Activated B cell treated with CpG ODN at 0.5 μM for 24 hours (primary cell): ENCODE results near the gene TPCN1. TPM values are rescaled to one million over a fixed set of nuclear protein-coding genes. Genes with fewer than 3 reads are reported as not detected.

Experiments
- ATAC-seq: fragments of 200-7000 bp; cut with Tn5 transposase; one replicate; pipeline ENCODE4 v1.10.0; 2021; ENCODE audit warnings: low read depth, mild to moderate bottlenecking, moderate library complexity
- CTCF ChIA-PET: fragments of 350-600 bp; sonication (Branson Sonifier 250); formaldehyde crosslinking; loops from one replicate; lab custom pipeline; 2021; ENCODE audit warnings: antibody characterized with exemption; lab: Charles Lee
- POLR2A ChIA-PET: fragments of 350-600 bp; sonication (Branson Sonifier 250); formaldehyde crosslinking; loops from one replicate; lab custom pipeline; 2021; ENCODE audit warnings: antibody characterized with exemption; lab: Charles Lee
- DNase-seq: peaks from one replicate; pipeline ENCODE4 v3.0.0; 2022
- H3K27ac Mint-ChIP-seq: one replicate; pipeline ENCODE4 v1.8.0; 2020; ENCODE audit warnings: mixed read lengths
- H3K27me3 Mint-ChIP-seq: one replicate; pipeline ENCODE4 v1.8.0; 2021; ENCODE audit warnings: mixed read lengths
- H3K36me3 Mint-ChIP-seq: one replicate; pipeline ENCODE4 v1.8.0; 2021; ENCODE audit warnings: low read depth, mixed read lengths
- H3K4me1 Mint-ChIP-seq: one replicate; pipeline ENCODE4 v1.8.0; 2021; ENCODE audit warnings: mixed read lengths
- H3K4me3 Mint-ChIP-seq: one replicate; pipeline ENCODE4 v1.8.0; 2020; ENCODE audit warnings: mild to moderate bottlenecking, mixed read lengths
- H3K9me3 Mint-ChIP-seq: one replicate; pipeline ENCODE4 v1.8.0; 2020; ENCODE audit warnings: mixed read lengths
- CTCF ChIP-seq: fragments of 200-600 bp; IDR thresholded peaks from one replicate; pipeline ENCODE4 v1.8.0; 2022; ENCODE audit warnings: antibody characterized with exemption, mild to moderate bottlenecking
- intact Hi-C: fragments of 100-400 bp; cut with micrococcal nuclease; formaldehyde crosslinking; loops from one replicate; pipeline ENCODE4 v1.15.1; 2024
- total RNA-seq: library from RNA; stranded (reverse); gene quantifications from 2 replicates; pipeline ENCODE4 v1.2.3, GENCODE V29; 2022

TPCN1 gene
- total RNA-seq, 1 donor from 2014 or later, result 126 TPM

- peaks cover 54% of the 10 kb centered on the region for H3K36me3 Mint-ChIP-seq
- H3K9me3 Mint-ChIP-seq, result no peaks in the 10 kb centered on the region
- peak overlapping the region; percentile 1 for H3K4me3 Mint-ChIP-seq
- no peaks in the 10 kb centered on the region for H3K27me3 Mint-ChIP-seq
- no peak for DNase-seq
- no peak for TF ChIP-seq CTCF
- CTCF ChIA-PET, result no interaction called here
- POLR2A ChIA-PET, result interaction anchor here (0.7 to 13.6 kb wide), 4 partner anchors 10 to 32 kb away, joined by 5 to 267 read pairs (median 6); partner anchors contain the start of gene TPCN1
- H3K4me1 Mint-ChIP-seq, result peaks cover 62% of the 10 kb centered on the region
- intact Hi-C loops, result no loop called here
- H3K27ac Mint-ChIP-seq, result peak overlapping the region; percentile 48
- ATAC-seq, result no peak
Observed at GRCh38 chr12:113239811-113240331, 18.6 kb downstream of the TPCN1 start.

GRCh38 chr12:113240395-113240794 lies 19.1 kb downstream of the TPCN1 start:
- CTCF ChIA-PET, result interaction anchor here (1.0 kb wide), 1 partner anchor 43 kb away, joined by 3 read pairs; no protein-coding TSS in a partner anchor
- peaks cover 50% of the 10 kb centered on the region for H3K36me3 Mint-ChIP-seq
- no peaks in the 10 kb centered on the region for H3K9me3 Mint-ChIP-seq
- peak overlapping the region; percentile 48 for H3K27ac Mint-ChIP-seq
- peaks cover 60% of the 10 kb centered on the region for H3K4me1 Mint-ChIP-seq
- no peak for TF ChIP-seq CTCF
- intact Hi-C loops, result no loop called here
- DNase-seq (no peak), ATAC-seq (peak; percentile 71)
- POLR2A ChIA-PET, result interaction anchor here (0.5 to 13.6 kb wide), 5 partner anchors 10 to 118 kb away, joined by 3 to 267 read pairs (median 6); partner anchors contain the start of gene TPCN1
- H3K27me3 Mint-ChIP-seq, result no peaks in the 10 kb centered on the region
- peak overlapping the region; percentile 1 for H3K4me3 Mint-ChIP-seq

- ChIA-PET CTCF (interaction anchor here (1.0 kb wide), 1 partner anchor 44 kb away, joined by 3 read pairs; no protein-coding TSS in a partner anchor), POLR2A (interaction anchor here (2.1 to 13.6 kb wide), 2 partner anchors 20 to 33 kb away, joined by 5 to 267 read pairs; partner anchors contain the start of gene TPCN1)
- DNase-seq (no peak), ATAC-seq (no peak)
- Mint-ChIP-seq H3K9me3 (no peaks in the 10 kb centered on the region), H3K36me3 (peaks cover 51% of the 10 kb centered on the region), H3K27ac (peak overlapping the region; percentile 48), H3K27me3 (no peaks in the 10 kb centered on the region), H3K4me1 (peaks cover 52% of the 10 kb centered on the region), H3K4me3 (no peak overlapping the region)
- intact Hi-C loops, result no loop called here
- TF ChIP-seq CTCF, result no peak
Observed at GRCh38 chr12:113241191-113242025, 20.1 kb downstream of the TPCN1 start.

- Mint-ChIP-seq H3K4me1 (peaks cover 46% of the 10 kb centered on the region), H3K27me3 (no peaks in the 10 kb centered on the region), H3K9me3 (no peaks in the 10 kb centered on the region), H3K27ac (no peak overlapping the region), H3K36me3 (peaks cover 54% of the 10 kb centered on the region), H3K4me3 (no peak overlapping the region)
- CTCF ChIA-PET, result no interaction called here
- no peak for TF ChIP-seq CTCF
- intact Hi-C loops, result no loop called here
- ATAC-seq (no peak), DNase-seq (no peak)
- POLR2A ChIA-PET, result no interaction called here
Observed at GRCh38 chr12:113242026-113242418, 20.8 kb downstream of the TPCN1 start.

- POLR2A ChIA-PET, result no interaction called here
- peaks cover 41% of the 10 kb centered on the region for H3K4me1 Mint-ChIP-seq
- no peak overlapping the region for H3K4me3 Mint-ChIP-seq
- H3K27ac Mint-ChIP-seq, result no peak overlapping the region
- TF ChIP-seq CTCF, result no peak
- CTCF ChIA-PET, result no interaction called here
- no peaks in the 10 kb centered on the region for H3K9me3 Mint-ChIP-seq
- peaks cover 57% of the 10 kb centered on the region for H3K36me3 Mint-ChIP-seq
- H3K27me3 Mint-ChIP-seq, result no peaks in the 10 kb centered on the region
- ATAC-seq (no peak), DNase-seq (no peak)
- intact Hi-C loops, result no loop called here
Observed at GRCh38 chr12:113242560-113242959, 21.3 kb downstream of the TPCN1 start.
